ENCODE results near the gene DUS1L. TPM values are rescaled to one million over a fixed set of nuclear protein-coding genes. Genes with fewer than 3 reads are reported as not detected.

Gene DUS1L
- total RNA-seq, 1 experiment from 2014 or later, result 176 TPM

DNA sequence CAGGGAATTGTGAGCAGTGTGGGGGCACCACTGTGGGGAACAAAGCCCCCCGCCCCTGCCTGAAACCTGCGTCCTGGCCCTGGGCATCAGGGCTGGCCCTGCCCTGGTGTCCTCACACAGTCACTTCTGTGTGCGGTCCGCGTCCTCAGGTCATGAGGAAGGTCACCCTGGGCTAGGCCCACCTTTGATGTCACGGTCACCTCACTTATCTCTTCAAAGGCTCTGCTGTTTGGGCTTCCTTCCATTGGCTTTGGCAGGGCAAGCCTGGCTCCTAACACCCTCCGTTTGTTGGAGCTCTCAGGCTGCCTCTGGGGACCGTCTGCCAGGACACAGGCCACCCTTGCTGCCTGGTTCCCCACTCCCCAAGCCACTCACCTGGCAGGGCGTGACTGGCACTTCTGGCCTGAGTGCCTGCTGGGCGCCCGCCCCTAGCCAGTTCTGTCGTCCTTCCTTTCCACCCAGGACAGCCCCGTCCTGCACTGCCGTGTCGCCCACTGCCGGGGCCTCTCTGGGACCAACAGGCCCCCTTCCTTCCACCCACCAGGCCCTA is 51.8 kb downstream of the DUS1L start:
- CTCF ChIA-PET, result interaction anchor here (1.1 to 1.4 kb wide), 2 partner anchors 9 to 54 kb away, joined by 3 read pairs; partner anchors contain the start of genes CENPX and LRRC45
- no TSS peak for BruUV-seq (replicated peaks)
- Histone ChIP-seq H3K4me1 (ENCODE audit: control insufficient read depth in 1 of 2, insufficient read depth in 2 of 2, low read length in 2 of 2) (peaks cover 6 to 7% of the 10 kb centered on the region in 2 experiments; a peak in 2 of 4 replicates), H3K27ac (ENCODE audit: low read depth, low read length) (no peak overlapping the region; the same call in 1 of the 2 replicates), H3K9me3 (ENCODE audit: control insufficient read depth in 1 of 2, insufficient read depth in 1 of 2, low read depth in 1 of 2, low read length in 2 of 2) (no peaks in the 10 kb centered on the region), H3K4me3 (replicated peaks in 1 of 2; ENCODE audit: low read depth in 1 of 2, low read length in 2 of 2) (no peak overlapping the region), H3K9me2 (ENCODE audit: insufficient read depth) (no peaks in the 10 kb centered on the region), H3K27me3 (ENCODE audit: insufficient read depth, low read length) (no peaks in the 10 kb centered on the region), H2AFZ (ENCODE audit: low read depth, low read length, poor library complexity, severe bottlenecking) (no peak overlapping the region), H3K4me2 (ENCODE audit: low read length) (no peak overlapping the region), H3K9ac (ENCODE audit: low read length) (no peak overlapping the region), H4K20me1 (ENCODE audit: insufficient read depth) (no peaks in the 10 kb centered on the region), H3K79me2 (ENCODE audit: insufficient read depth, low read length) (no peaks in the 10 kb centered on the region), H3K36me3 (ENCODE audit: control insufficient read depth in 1 of 2, insufficient read depth in 2 of 2, low read length in 2 of 2) (peaks cover 0 to 9% of the 10 kb centered on the region in 2 experiments; a peak in 1 of 4 replicates)
- intact Hi-C loops (cut with micrococcal nuclease), result no loop called here
- TF ChIP-seq SP1 (IDR thresholded peaks at IDR 0.05; ENCODE audit: low read depth), result no peak
- no peak for TF ChIP-seq FOSL1 (IDR thresholded peaks at IDR 0.05; ENCODE audit: low read depth)
- TF ChIP-seq RAD21 (IDR thresholded peaks at IDR 0.05; ENCODE audit: low read depth), result no peak
- no peak for TF ChIP-seq YY1 (IDR thresholded peaks at IDR 0.05; ENCODE audit: extremely low read depth, insufficient replicate concordance, low read depth, low read length)
- no peak for TF ChIP-seq EGR1 (IDR thresholded peaks at IDR 0.05; ENCODE audit: low read depth)
- no peak for TF ChIP-seq ZNF274 (IDR thresholded peaks at IDR 0.05; ENCODE audit: low read depth, low read length)
- TF ChIP-seq, protein P1, sequence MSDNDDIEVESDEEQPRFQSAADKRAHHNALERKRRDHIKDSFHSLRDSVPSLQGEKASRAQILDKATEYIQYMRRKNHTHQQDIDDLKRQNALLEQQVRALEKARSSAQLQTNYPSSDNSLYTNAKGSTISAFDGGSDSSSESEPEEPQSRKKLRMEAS (IDR thresholded peaks at IDR 0.05), result no peak
- RAD21 ChIA-PET (ENCODE audit: low non-redundant PET in 1 of 2, low total read pairs in 2 of 2, uncharacterized antibody in 2 of 2, unreplicated experiment in 2 of 2), result no interaction called here
- DNase-seq (ENCODE audit: low read depth, low spot score) (no peak), ATAC-seq (no peak)
- POLR2A ChIA-PET, result no interaction called here

DNA sequence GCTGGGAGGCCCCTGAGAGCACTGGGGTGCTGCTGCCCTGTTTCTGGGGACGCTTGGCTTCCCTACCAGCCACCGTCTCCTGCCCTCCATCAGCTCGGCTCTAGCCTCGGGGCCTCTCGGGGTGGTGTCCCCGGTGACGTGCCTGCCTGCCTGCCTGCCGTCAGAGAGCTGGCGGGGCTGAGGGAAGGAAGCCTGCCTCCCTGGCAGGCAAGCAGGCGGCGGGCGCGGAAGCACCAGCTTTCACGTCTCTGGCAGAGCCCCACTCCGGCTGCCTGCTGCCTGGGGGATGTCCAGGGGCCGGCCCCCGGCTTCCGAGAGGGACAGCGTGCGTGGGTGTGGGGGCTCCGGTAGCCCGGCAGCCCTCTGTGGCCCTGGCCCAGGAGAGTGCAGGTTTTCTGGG is 52.3 kb downstream of the DUS1L start:
- CTCF ChIA-PET, result interaction anchor here (1.1 to 1.4 kb wide), 2 partner anchors 9 to 54 kb away, joined by 3 read pairs; partner anchors contain the start of genes CENPX and LRRC45
- Histone ChIP-seq H4K20me1 (ENCODE audit: insufficient read depth) (no peaks in the 10 kb centered on the region), H3K4me3 (replicated peaks in 1 of 2; ENCODE audit: low read depth in 1 of 2, low read length in 2 of 2) (no peak overlapping the region), H3K36me3 (ENCODE audit: control insufficient read depth in 1 of 2, insufficient read depth in 2 of 2, low read length in 2 of 2) (peaks cover 0 to 4% of the 10 kb centered on the region in 2 experiments; a peak in 1 of 4 replicates), H3K27me3 (ENCODE audit: insufficient read depth, low read length) (no peaks in the 10 kb centered on the region), H3K9me2 (ENCODE audit: insufficient read depth) (no peaks in the 10 kb centered on the region), H3K4me2 (ENCODE audit: low read length) (no peak overlapping the region), H3K79me2 (ENCODE audit: insufficient read depth, low read length) (no peaks in the 10 kb centered on the region), H3K4me1 (ENCODE audit: control insufficient read depth in 1 of 2, insufficient read depth in 2 of 2, low read length in 2 of 2) (peaks cover 1 to 2% of the 10 kb centered on the region in 2 experiments; a peak in 2 of 4 replicates), H3K27ac (ENCODE audit: low read depth, low read length) (no peak overlapping the region; the same call in 1 of the 2 replicates), H3K9ac (ENCODE audit: low read length) (no peak overlapping the region), H3K9me3 (ENCODE audit: control insufficient read depth in 1 of 2, insufficient read depth in 1 of 2, low read depth in 1 of 2, low read length in 2 of 2) (no peaks in the 10 kb centered on the region), H2AFZ (ENCODE audit: low read depth, low read length, poor library complexity, severe bottlenecking) (no peak overlapping the region)
- no peak for ATAC-seq
- intact Hi-C loops (cut with micrococcal nuclease), result no loop called here
- no TSS peak for BruUV-seq (replicated peaks)
- POLR2A ChIA-PET, result no interaction called here
- no peak for DNase-seq (ENCODE audit: low read depth, low spot score)
- RAD21 ChIA-PET (ENCODE audit: low non-redundant PET in 1 of 2, low total read pairs in 2 of 2, uncharacterized antibody in 2 of 2, unreplicated experiment in 2 of 2), result no interaction called here
- TF ChIP-seq FOSL1 (IDR thresholded peaks at IDR 0.05; ENCODE audit: low read depth) (no peak), EZH2 (IDR thresholded peaks at IDR 0.05) (no peak), SRF (IDR thresholded peaks at IDR 0.05; ENCODE audit: low read depth) (no peak), CBX3 (IDR thresholded peaks at IDR 0.05; ENCODE audit: low read depth) (no peak), ZNF274 (IDR thresholded peaks at IDR 0.05; ENCODE audit: low read depth, low read length) (no peak), EGR1 (IDR thresholded peaks at IDR 0.05; ENCODE audit: low read depth) (no peak), POLR2A (IDR thresholded peaks at IDR 0.05; ENCODE audit: borderline replicate concordance, extremely low read depth, insufficient read depth, insufficient read length) (no peak), SP1 (IDR thresholded peaks at IDR 0.05; ENCODE audit: low read depth) (no peak), CEBPB (IDR thresholded peaks at IDR 0.05; ENCODE audit: low read depth) (no peak)
- TF ChIP-seq, protein P2, sequence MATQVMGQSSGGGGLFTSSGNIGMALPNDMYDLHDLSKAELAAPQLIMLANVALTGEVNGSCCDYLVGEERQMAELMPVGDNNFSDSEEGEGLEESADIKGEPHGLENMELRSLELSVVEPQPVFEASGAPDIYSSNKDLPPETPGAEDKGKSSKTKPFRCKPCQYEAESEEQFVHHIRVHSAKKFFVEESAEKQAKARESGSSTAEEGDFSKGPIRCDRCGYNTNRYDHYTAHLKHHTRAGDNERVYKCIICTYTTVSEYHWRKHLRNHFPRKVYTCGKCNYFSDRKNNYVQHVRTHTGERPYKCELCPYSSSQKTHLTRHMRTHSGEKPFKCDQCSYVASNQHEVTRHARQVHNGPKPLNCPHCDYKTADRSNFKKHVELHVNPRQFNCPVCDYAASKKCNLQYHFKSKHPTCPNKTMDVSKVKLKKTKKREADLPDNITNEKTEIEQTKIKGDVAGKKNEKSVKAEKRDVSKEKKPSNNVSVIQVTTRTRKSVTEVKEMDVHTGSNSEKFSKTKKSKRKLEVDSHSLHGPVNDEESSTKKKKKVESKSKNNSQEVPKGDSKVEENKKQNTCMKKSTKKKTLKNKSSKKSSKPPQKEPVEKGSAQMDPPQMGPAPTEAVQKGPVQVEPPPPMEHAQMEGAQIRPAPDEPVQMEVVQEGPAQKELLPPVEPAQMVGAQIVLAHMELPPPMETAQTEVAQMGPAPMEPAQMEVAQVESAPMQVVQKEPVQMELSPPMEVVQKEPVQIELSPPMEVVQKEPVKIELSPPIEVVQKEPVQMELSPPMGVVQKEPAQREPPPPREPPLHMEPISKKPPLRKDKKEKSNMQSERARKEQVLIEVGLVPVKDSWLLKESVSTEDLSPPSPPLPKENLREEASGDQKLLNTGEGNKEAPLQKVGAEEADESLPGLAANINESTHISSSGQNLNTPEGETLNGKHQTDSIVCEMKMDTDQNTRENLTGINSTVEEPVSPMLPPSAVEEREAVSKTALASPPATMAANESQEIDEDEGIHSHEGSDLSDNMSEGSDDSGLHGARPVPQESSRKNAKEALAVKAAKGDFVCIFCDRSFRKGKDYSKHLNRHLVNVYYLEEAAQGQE (IDR thresholded peaks at IDR 0.05; ENCODE audit: low read depth), result no peak
- TF ChIP-seq, protein P1 (IDR thresholded peaks at IDR 0.05), result no peak
- TF ChIP-seq, protein P3, sequence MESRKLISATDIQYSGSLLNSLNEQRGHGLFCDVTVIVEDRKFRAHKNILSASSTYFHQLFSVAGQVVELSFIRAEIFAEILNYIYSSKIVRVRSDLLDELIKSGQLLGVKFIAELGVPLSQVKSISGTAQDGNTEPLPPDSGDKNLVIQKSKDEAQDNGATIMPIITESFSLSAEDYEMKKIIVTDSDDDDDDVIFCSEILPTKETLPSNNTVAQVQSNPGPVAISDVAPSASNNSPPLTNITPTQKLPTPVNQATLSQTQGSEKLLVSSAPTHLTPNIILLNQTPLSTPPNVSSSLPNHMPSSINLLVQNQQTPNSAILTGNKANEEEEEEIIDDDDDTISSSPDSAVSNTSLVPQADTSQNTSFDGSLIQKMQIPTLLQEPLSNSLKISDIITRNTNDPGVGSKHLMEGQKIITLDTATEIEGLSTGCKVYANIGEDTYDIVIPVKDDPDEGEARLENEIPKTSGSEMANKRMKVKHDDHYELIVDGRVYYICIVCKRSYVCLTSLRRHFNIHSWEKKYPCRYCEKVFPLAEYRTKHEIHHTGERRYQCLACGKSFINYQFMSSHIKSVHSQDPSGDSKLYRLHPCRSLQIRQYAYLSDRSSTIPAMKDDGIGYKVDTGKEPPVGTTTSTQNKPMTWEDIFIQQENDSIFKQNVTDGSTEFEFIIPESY (IDR thresholded peaks at IDR 0.05; ENCODE audit: extremely low read depth, insufficient replicate concordance, low read length), result no peak
